ENCODE measurements around the gene SLC9A9. TPM values are rescaled to one million over a fixed set of nuclear protein-coding genes. Genes with fewer than 3 reads are reported as not detected.

The SLC9A9 gene
- total and polyA plus RNA-seq, 2 of the 8 experiments (the other 6 are each of a cell fraction or from before 2014, with no cell fraction given), result 0.48 to 1.1 TPM

GRCh38 chr3:143749926-143750325, 98.3 kb downstream of the SLC9A9 start (continued):
- TF ChIP-seq SP2 (IDR thresholded peaks at IDR 0.05; ENCODE audit: low read length), result no peak
